ENCODE data around the gene MYH7.

The MYH7 gene

DNA sequence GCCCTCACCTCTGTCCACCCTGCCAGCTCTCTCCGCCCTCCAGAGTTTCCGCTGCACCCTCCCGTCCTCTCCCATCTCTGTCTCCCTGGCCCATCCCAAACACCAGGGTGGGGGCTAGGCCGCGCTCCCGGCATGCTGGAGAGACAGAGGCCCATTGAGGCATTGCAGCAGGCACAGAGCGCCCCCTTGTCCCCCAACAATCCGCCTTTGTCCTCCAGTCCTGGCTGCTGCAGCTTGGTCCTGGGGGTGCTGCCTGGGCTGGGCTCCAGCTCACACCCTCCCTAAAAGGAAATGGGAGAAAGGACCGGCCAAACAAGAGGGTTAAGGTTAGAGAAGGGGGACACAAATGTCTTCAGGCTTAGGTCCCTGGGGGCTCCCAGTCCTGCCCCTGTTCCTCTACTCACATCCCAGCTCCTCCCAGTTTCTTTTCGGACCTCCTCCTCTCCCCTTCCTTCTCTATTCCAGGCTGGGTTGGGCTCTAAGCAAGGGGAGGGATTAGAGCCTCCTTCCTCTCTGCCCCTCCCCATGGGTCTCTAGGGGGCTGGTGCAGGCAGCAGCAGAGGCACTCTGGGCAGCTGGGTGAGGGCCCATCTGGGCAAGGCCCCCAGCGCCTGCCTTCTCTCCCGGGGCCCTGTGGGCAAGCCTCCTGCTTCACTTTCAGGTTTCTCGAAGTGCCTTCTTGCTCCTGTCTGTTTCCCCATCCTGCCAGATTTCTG, 58.8 kb downstream of the MYH7 start, which contains the start of gene CMTM5:
Gene CMTM5, plus strand, starts transcription at position 565 of the 716 bp plus-strand sequence. CDS start 206 bp downstream, outside the sequence.
- H3K27me3 ChIP-seq (ENCODE audit: insufficient read depth, low read length), result peaks cover 22% of the 10 kb centered on the region
- WGBS, result 70% methylated on average over 12 of the region's 13 CpGs
- H3K27ac ChIP-seq (ENCODE audit: low read depth, low read length), result no peak within 1 kb of the TSS
- no peaks in the 10 kb centered on the region for H3K4me1 ChIP-seq (ENCODE audit: insufficient read depth, low read length)
- no peaks in the 10 kb centered on the region for H3K9me3 ChIP-seq (ENCODE audit: insufficient read depth, low read depth, low read length)
- no peaks in the 10 kb centered on the region for H3K36me3 ChIP-seq (ENCODE audit: insufficient read depth, low read length)
- no peak within 1 kb of the TSS for H3K9ac ChIP-seq (ENCODE audit: low read depth, low read length)
- H3K4me3 ChIP-seq (ENCODE audit: low read length), result peak within 1 kb of the TSS; percentile 23

DNA sequence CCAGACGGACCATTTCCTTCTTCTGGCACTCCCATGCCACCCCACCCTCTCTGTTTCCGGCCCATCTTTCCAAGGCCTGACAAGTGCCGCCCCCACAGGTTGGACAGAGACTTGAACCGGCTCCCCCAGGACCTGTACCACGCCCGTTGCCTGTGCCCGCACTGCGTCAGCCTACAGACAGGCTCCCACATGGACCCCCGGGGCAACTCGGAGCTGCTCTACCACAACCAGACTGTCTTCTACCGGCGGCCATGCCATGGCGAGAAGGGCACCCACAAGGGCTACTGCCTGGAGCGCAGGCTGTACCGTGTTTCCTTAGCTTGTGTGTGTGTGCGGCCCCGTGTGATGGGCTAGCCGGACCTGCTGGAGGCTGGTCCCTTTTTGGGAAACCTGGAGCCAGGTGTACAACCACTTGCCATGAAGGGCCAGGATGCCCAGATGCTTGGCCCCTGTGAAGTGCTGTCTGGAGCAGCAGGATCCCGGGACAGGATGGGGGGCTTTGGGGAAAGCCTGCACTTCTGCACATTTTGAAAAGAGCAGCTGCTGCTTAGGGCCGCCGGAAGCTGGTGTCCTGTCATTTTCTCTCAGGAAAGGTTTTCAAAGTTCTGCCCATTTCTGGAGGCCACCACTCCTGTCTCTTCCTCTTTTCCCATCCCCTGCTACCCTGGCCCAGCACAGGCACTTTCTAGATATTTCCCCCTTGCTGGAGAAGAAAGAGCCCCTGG, 59.8 kb downstream of the MYH7 start:
- Histone ChIP-seq H3K9ac (ENCODE audit: low read depth, low read length) (no peak overlapping the region), H3K27me3 (ENCODE audit: insufficient read depth, low read length) (peaks cover 22% of the 10 kb centered on the region), H3K36me3 (ENCODE audit: insufficient read depth, low read length) (no peaks in the 10 kb centered on the region), H3K4me1 (ENCODE audit: insufficient read depth, low read length) (no peaks in the 10 kb centered on the region), H3K27ac (ENCODE audit: low read depth, low read length) (no peak overlapping the region), H3K4me3 (ENCODE audit: low read length) (no peak overlapping the region), H3K9me3 (ENCODE audit: insufficient read depth, low read depth, low read length) (no peaks in the 10 kb centered on the region)
- WGBS, result 90% methylated on average over 21 of the region's 21 CpGs

DNA sequence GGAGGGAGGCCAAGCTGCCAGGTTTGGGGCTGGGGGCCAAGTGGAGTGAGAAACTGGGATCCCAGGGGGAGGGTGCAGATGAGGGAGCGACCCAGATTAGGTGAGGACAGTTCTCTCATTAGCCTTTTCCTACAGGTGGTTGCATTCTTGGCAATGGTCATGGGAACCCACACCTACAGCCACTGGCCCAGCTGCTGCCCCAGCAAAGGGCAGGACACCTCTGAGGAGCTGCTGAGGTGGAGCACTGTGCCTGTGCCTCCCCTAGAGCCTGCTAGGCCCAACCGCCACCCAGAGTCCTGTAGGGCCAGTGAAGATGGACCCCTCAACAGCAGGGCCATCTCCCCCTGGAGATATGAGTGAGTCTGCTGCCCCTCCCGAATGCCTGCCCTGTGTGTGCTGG, 62.4 kb downstream of the MYH7 start:
- no peaks in the 10 kb centered on the region for H3K36me3 ChIP-seq (ENCODE audit: insufficient read depth, low read length)
- no peak overlapping the region for H3K4me3 ChIP-seq (ENCODE audit: low read length)
- peaks cover 17% of the 10 kb centered on the region for H3K27me3 ChIP-seq (ENCODE audit: insufficient read depth, low read length)
- H3K9ac ChIP-seq (ENCODE audit: low read depth, low read length), result no peak overlapping the region
- WGBS, result 84% methylated on average over 3 of the region's 3 CpGs
- H3K9me3 ChIP-seq (ENCODE audit: insufficient read depth, low read depth, low read length), result no peaks in the 10 kb centered on the region
- H3K27ac ChIP-seq (ENCODE audit: low read depth, low read length), result no peak overlapping the region
- no peaks in the 10 kb centered on the region for H3K4me1 ChIP-seq (ENCODE audit: insufficient read depth, low read length)

DNA sequence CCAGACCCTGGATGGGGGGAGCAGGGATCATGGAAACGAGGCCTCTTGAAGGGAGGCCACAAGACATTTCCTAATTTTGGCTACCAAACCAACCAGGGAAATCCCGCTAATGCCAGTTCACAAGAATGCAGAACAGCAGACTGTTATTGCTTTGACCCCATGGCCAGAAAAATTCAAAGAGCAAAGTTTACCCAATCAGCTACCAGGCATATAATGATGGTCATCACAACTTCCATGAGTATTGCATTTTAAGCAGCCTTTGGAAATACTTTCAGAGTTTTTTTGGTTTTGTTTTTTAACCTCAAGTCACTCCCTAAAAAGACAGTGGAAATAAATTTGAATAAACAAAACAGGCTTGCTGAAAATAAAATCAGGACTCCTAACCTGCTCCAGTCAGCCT, 63.0 kb downstream of the MYH7 start, which contains the start of gene IL25:
Gene IL25, plus strand, starts transcription at position 301 of the 400 bp plus-strand sequence.
- H3K36me3 ChIP-seq (ENCODE audit: insufficient read depth, low read length), result no peaks in the 10 kb centered on the region
- no peak within 1 kb of the TSS for H3K9ac ChIP-seq (ENCODE audit: low read depth, low read length)
- no peaks in the 10 kb centered on the region for H3K9me3 ChIP-seq (ENCODE audit: insufficient read depth, low read depth, low read length)
- no peak within 1 kb of the TSS for H3K4me3 ChIP-seq (ENCODE audit: low read length)
- no peak within 1 kb of the TSS for H3K27ac ChIP-seq (ENCODE audit: low read depth, low read length)
- H3K4me1 ChIP-seq (ENCODE audit: insufficient read depth, low read length), result no peaks in the 10 kb centered on the region
- H3K27me3 ChIP-seq (ENCODE audit: insufficient read depth, low read length), result peaks cover 17% of the 10 kb centered on the region
- WGBS, result 76% methylated on average over 2 of the region's 2 CpGs

DNA sequence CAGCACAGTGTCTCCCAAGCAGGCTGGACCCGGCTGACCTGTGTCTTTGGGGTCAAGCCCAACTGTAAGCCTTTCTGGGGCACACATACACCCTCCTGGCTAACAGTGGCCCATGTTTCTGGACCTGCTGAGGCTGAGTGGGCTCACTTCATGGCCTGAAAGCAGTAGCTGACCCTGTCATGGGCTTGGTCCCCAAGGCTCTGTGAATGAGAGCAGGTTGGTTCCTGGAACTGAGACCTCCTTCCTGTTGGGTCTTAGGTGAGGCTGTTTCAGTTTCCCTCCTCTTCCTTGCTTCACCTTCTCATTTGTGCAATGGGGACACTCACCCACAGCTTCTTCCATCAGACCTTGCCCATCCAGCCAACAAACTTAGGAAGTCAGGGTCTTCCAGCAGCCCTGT, 63.6 kb downstream of the MYH7 start:
- no peaks in the 10 kb centered on the region for H3K36me3 ChIP-seq (ENCODE audit: insufficient read depth, low read length)
- peaks cover 14% of the 10 kb centered on the region for H3K27me3 ChIP-seq (ENCODE audit: insufficient read depth, low read length)
- no peak overlapping the region for H3K9ac ChIP-seq (ENCODE audit: low read depth, low read length)
- no peak overlapping the region for H3K27ac ChIP-seq (ENCODE audit: low read depth, low read length)
- no peaks in the 10 kb centered on the region for H3K9me3 ChIP-seq (ENCODE audit: insufficient read depth, low read depth, low read length)
- WGBS, result 81% methylated on average over 1 of the region's 1 CpG
- peaks cover 5% of the 10 kb centered on the region for H3K4me1 ChIP-seq (ENCODE audit: insufficient read depth, low read length)
- no peak overlapping the region for H3K4me3 ChIP-seq (ENCODE audit: low read length)

DNA sequence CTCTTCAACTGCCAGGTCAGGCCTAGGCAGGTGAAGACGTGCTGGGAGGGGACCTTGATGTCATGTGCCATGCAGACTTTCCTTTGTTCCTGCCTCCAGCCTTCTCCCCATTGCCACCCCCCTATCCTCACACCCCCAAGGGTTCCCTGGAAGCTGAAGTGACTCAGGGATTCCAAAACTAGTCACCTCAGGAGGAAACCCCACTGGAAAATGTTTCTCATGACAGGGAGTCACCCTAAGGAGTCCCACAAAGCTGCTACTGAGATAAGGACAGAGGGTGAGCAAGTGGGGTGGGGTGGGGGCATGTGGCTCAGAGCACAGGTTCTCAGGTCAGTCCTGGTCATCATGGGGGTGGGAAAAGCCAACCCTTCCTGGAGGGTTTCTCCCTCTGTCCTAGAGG, 65.2 kb downstream of the MYH7 start:
- H3K36me3 ChIP-seq (ENCODE audit: insufficient read depth, low read length), result no peaks in the 10 kb centered on the region
- H3K9ac ChIP-seq (ENCODE audit: low read depth, low read length), result no peak overlapping the region
- WGBS, result 67% methylated on average over 1 of the region's 1 CpG
- H3K9me3 ChIP-seq (ENCODE audit: insufficient read depth, low read depth, low read length), result no peaks in the 10 kb centered on the region
- peaks cover 7% of the 10 kb centered on the region for H3K4me1 ChIP-seq (ENCODE audit: insufficient read depth, low read length)
- no peak overlapping the region for H3K27ac ChIP-seq (ENCODE audit: low read depth, low read length)
- H3K4me3 ChIP-seq (ENCODE audit: low read length), result no peak overlapping the region
- peaks cover 14% of the 10 kb centered on the region for H3K27me3 ChIP-seq (ENCODE audit: insufficient read depth, low read length)

DNA sequence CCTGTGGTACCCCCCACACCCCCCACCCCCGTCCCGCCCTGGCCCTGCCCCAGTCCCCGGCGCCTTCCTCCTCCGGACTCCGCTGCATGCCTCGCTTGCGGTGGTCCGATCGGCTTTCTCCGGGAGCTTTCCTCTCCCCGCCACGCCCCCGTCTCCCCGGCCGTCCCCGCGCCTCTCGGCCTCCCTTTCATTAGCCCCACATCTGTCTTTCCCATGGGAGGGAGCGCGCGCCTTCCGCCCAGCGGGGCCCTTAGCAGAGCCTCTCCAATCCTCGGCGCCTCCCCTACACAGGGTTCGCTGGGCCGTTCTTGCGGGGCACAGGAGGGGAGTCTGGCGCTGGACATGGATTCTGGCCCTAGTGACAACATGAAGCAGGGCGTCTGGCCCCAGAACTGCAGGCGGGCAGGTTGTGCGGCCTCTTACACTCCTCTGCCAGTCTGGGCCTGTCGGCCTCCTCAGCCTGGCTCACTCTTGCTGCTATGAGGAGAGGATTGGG, 69.0 kb downstream of the MYH7 start:
- peak overlapping the region; percentile 76 for H3K4me3 ChIP-seq (ENCODE audit: low read length)
- WGBS, result 1% methylated on average over 32 of the region's 34 CpGs

DNA sequence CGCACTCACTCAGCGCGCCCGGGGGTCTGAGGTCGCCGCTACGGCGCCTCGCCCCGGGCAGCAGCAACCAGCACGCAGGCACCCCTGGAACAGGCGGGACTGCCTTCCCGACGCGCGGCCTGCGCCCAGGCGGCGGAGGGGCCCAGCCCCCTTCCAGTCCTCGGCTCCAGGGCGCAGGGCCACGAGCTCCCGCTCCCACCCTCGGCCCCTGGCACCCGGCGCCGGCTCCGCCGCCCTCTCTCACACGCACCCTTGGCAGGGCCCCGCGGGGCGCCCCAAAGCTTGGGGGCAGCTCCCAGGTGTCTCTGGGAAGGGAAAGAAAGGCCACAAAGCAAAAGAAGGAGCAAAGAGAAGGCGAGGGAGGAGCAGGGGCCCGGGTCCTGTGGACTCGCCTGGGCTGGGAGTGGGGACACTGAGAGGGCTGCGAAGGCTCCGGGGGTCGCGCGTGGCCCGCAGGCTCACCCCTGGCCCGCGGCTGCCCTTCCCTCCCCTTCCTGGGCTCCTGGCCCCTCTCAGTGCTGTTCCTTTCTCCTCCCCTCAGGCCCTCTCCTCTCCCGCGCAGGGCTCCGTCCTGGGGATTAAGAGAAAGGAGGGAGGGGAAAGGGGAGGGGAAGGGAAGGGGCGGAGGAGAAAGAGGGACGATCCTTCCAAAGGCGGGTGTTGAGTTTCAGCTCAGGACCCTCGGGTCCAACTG, 69.6 kb downstream of the MYH7 start:
- Histone ChIP-seq H3K9ac (ENCODE audit: low read depth, low read length) (peak overlapping the region; percentile 84), H3K27ac (ENCODE audit: low read depth, low read length) (peak overlapping the region; percentile 86), H3K9me3 (ENCODE audit: insufficient read depth, low read depth, low read length) (no peaks in the 10 kb centered on the region), H3K36me3 (ENCODE audit: insufficient read depth, low read length) (peaks cover 7% of the 10 kb centered on the region; the same call in 1 of the 2 replicates), H3K27me3 (ENCODE audit: insufficient read depth, low read length) (peaks cover 14% of the 10 kb centered on the region), H3K4me1 (ENCODE audit: insufficient read depth, low read length) (peaks cover 13% of the 10 kb centered on the region), H3K4me3 (ENCODE audit: low read length) (peak overlapping the region; percentile 76)
- whole genome bisulfite sequencing, result under 1% methylated on average over 47 of the region's 51 CpGs

More for the DNA sequence above, 69.0 kb downstream of the MYH7 start:
- Histone ChIP-seq H3K36me3 (ENCODE audit: insufficient read depth, low read length) (0 out of 2 replicates have a peak, but pooled peaks cover 2% of the 10 kb centered on the region), H3K9me3 (ENCODE audit: insufficient read depth, low read depth, low read length) (no peaks in the 10 kb centered on the region), H3K4me1 (ENCODE audit: insufficient read depth, low read length) (peaks cover 13% of the 10 kb centered on the region), H3K27me3 (ENCODE audit: insufficient read depth, low read length) (peaks cover 14% of the 10 kb centered on the region), H3K27ac (ENCODE audit: low read depth, low read length) (peak overlapping the region; percentile 86; the same call in 1 of the 2 replicates), H3K9ac (ENCODE audit: low read depth, low read length) (peak overlapping the region; percentile 38; the same call in 1 of the 2 replicates)

DNA sequence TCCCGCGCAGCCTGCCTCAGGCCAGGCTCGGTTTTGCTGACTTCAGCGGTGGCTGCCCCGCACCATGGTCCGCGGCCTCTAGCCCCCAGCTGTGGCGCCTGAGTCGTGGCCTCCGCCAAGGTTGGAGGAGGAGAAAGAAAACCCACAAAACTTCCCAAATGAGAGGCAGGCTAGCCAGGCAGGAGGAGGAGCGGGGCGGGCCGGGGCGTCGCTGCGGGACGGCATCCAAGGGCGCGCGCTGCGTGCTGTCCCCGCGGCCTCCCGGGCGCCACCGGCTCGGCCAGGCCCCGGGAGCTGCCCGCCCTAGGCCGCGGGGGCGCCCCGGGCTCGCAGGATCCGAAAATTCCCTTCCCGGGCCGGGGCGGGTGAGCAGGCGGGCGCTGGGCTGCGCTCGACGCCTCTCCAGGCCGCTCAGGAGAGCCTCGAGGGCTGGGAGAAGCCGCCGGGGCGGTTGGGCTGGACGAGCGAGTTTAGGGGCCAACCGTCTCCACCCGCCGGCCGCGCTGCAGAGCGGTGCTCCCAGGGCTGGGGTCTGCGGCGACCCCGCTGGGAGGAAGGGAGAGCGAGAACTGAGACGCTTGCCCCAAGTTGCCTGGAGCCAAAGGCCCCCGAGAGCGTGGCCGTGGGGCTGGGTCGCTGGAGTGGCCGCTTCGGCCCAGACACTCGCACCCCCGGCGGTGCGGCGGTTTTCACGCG, 70.3 kb downstream of the MYH7 start, which contains the start of gene EFS:
Gene EFS, minus strand, starts transcription at position 137 of the 696 bp plus-strand sequence. CDS start 147 bp downstream, outside the sequence.
- under 1% methylated on average over 74 of the region's 74 CpGs for WGBS
- peak within 1 kb of the TSS; percentile 76 for H3K4me3 ChIP-seq (ENCODE audit: low read length)

More for the DNA sequence above, 70.3 kb downstream of the MYH7 start, which contains the start of gene EFS:
- peaks cover 9% of the 10 kb centered on the region; the same call in 1 of the 2 replicates for H3K36me3 ChIP-seq (ENCODE audit: insufficient read depth, low read length)
- H3K4me1 ChIP-seq (ENCODE audit: insufficient read depth, low read length), result peaks cover 13% of the 10 kb centered on the region
- peak within 1 kb of the TSS; percentile 84 for H3K9ac ChIP-seq (ENCODE audit: low read depth, low read length)
- H3K9me3 ChIP-seq (ENCODE audit: insufficient read depth, low read depth, low read length), result no peaks in the 10 kb centered on the region
- H3K27me3 ChIP-seq (ENCODE audit: insufficient read depth, low read length), result peaks cover 14% of the 10 kb centered on the region
- H3K27ac ChIP-seq (ENCODE audit: low read depth, low read length), result peak within 1 kb of the TSS; percentile 86

Data from HUES64 (cell line).